PC-9 (cell line): ENCODE measurements around the gene CAMKMT. TPM values are rescaled to one million over a fixed set of nuclear protein-coding genes. Genes with fewer than 3 reads are reported as not detected.

ENCODE experiments used
- BruUV-seq: library from RNA; stranded (reverse); fragments of 400-500 nt; replicated peaks from 2 replicates; lab custom pipeline; 2021; lab: Mats Ljungman, UMichigan
- CTCF ChIA-PET: fragments of 300-600 bp; sonication (Branson Sonifier 250); formaldehyde crosslinking; loops from one replicate; lab custom pipeline; 2022; ENCODE audit warnings: antibody characterized with exemption; lab: Charles Lee
- POLR2A ChIA-PET: fragments of 300-600 bp; sonication (Branson Sonifier 250); formaldehyde crosslinking; loops from one replicate; lab custom pipeline; 2022; ENCODE audit warnings: antibody characterized with exemption; ENCODE audit not compliant: unreplicated experiment; lab: Charles Lee
- DNase-seq, 2 experiments: peaks; one replicate each; pipeline versions ENCODE4 v3.0.0 to v3.0.0-alpha.2; 2015 to 2022; ENCODE audit warnings: mixed read lengths in 1 of 2
- H2AFZ ChIP-seq: fragments of 200-600 bp; sonication (generic); 2 replicates; pipeline ENCODE4 v1.8.1; 2017; ENCODE audit warnings: antibody characterized with exemption
- H3F3A ChIP-seq: fragments of 200-600 bp; sonication (generic); 2 replicates; pipeline ENCODE4 v1.8.1; 2017; ENCODE audit warnings: antibody characterized with exemption, mild to moderate bottlenecking, low read depth; ENCODE audit not compliant: insufficient read depth
- H3K27ac ChIP-seq: fragments of 200-600 bp; sonication (generic); 2 replicates; pipeline ENCODE4 v1.6.1; 2016; ENCODE audit warnings: mixed run types
- H3K27me3 ChIP-seq: fragments of 200-600 bp; sonication (generic); 2 replicates; pipeline ENCODE4 v1.6.1; 2016; ENCODE audit warnings: low read depth, mixed run types; ENCODE audit not compliant: insufficient read depth
- H3K36me3 ChIP-seq: fragments of 200-600 bp; sonication (generic); 2 replicates; pipeline ENCODE4 v1.6.1; 2016; ENCODE audit warnings: low read depth, mixed run types
- H3K4me1 ChIP-seq: fragments of 200-600 bp; sonication (generic); replicated peaks from 2 replicates; pipeline ENCODE4 v1.6.1; 2016; ENCODE audit warnings: mixed run types; ENCODE audit not compliant: insufficient read depth
- H3K4me2 ChIP-seq: fragments of 200-600 bp; sonication (generic); 2 replicates; pipeline ENCODE4 v1.6.1; 2017; ENCODE audit warnings: mixed run types
- H3K4me3 ChIP-seq: fragments of 200-600 bp; sonication (generic); 2 replicates; pipeline ENCODE4 v1.6.1; 2016; ENCODE audit warnings: mixed run types
- H3K79me2 ChIP-seq: fragments of 200-600 bp; sonication (generic); 2 replicates; pipeline ENCODE4 v1.6.1; 2017; ENCODE audit warnings: low read depth, mixed run types
- H3K9me2 ChIP-seq: fragments of 200-600 bp; sonication (generic); 2 replicates; pipeline ENCODE4 v1.8.1; 2017; ENCODE audit warnings: mild to moderate bottlenecking; ENCODE audit not compliant: insufficient read depth
- H3K9me3 ChIP-seq: fragments of 200-600 bp; sonication (generic); 2 replicates; pipeline ENCODE4 v1.8.1; 2016; ENCODE audit warnings: low read depth; ENCODE audit not compliant: insufficient read depth
- H4K20me1 ChIP-seq: fragments of 200-600 bp; sonication (generic); 2 replicates; pipeline ENCODE4 v1.8.1; 2017; ENCODE audit not compliant: insufficient read depth
- EZH2 ChIP-seq: fragments of 200-600 bp; sonication (generic); IDR thresholded peaks from 2 replicates; pipeline ENCODE4 v1.8.0; 2017; ENCODE audit warnings: antibody characterized with exemption, low read depth
- intact Hi-C: fragments of 100-400 bp; cut with micrococcal nuclease; formaldehyde crosslinking; loops from one replicate; pipeline ENCODE4 v1.10.0; 2022; ENCODE audit not compliant: unreplicated experiment
- total RNA-seq: library from RNA; stranded (reverse); gene quantifications from 2 replicates; pipeline ENCODE4 v1.2.3, GENCODE V29; 2021
- TF ChIP-seq, protein P1 (sequence below): fragments of 200-600 bp; sonication (generic); conservative IDR thresholded peaks from 2 replicates; pipeline ENCODE4 v1.6.1; 2017; ENCODE audit warnings: mixed run types, antibody characterized with exemption, mild to moderate bottlenecking, moderate library complexity

Gene CAMKMT
- total RNA-seq, 1 experiment from 2014 or later: 17.9 TPM

- Histone ChIP-seq H3K79me2 (no peaks in the 10 kb centered on the region), H2AFZ (no peak overlapping the region), H3K9me3 (no peaks in the 10 kb centered on the region), H3K4me2 (no peak overlapping the region), H3K4me1 (peaks cover 18% of the 10 kb centered on the region), H3F3A (peaks cover 13% of the 10 kb centered on the region), H3K36me3 (no peaks in the 10 kb centered on the region), H3K4me3 (no peak overlapping the region), H3K9me2 (no peaks in the 10 kb centered on the region), H4K20me1 (no peaks in the 10 kb centered on the region), H3K27ac (no peak overlapping the region), H3K27me3 (no peaks in the 10 kb centered on the region)
- ChIA-PET CTCF (no interaction called here), POLR2A (interaction anchor here (0.5 to 0.6 kb wide), 2 partner anchors 10 to 158 kb away, joined by 3 to 4 read pairs; no protein-coding TSS in a partner anchor)
- intact Hi-C loops: no loop called here
- TF ChIP-seq EZH2: no peak
- TF ChIP-seq, protein P1, sequence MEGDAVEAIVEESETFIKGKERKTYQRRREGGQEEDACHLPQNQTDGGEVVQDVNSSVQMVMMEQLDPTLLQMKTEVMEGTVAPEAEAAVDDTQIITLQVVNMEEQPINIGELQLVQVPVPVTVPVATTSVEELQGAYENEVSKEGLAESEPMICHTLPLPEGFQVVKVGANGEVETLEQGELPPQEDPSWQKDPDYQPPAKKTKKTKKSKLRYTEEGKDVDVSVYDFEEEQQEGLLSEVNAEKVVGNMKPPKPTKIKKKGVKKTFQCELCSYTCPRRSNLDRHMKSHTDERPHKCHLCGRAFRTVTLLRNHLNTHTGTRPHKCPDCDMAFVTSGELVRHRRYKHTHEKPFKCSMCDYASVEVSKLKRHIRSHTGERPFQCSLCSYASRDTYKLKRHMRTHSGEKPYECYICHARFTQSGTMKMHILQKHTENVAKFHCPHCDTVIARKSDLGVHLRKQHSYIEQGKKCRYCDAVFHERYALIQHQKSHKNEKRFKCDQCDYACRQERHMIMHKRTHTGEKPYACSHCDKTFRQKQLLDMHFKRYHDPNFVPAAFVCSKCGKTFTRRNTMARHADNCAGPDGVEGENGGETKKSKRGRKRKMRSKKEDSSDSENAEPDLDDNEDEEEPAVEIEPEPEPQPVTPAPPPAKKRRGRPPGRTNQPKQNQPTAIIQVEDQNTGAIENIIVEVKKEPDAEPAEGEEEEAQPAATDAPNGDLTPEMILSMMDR: no peak
- no peak for DNase-seq
- no TSS peak for BruUV-seq
Observed at GRCh38 chr2:44751754-44752479, 390.2 kb downstream of the CAMKMT start.

DNA sequence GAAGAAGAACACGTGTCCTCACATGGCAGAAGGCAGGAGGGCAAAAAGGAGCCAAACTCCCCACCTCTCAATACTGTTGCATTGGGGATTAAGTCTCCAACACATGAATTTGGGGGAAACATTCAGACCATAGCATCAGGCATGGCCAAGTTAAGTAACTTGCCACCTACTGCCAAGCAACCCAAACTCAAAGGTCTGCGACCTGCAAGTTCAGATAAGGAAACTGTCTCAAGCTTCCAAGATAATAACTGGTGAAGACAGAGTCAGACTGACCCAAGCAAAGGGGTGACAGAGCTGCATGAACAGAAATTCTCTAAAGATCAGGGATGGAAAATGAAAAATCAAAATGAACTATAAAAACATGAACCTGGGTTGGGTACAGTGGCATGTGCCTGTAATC lies 391.0 kb downstream of the CAMKMT start:
- H3K4me2 ChIP-seq: no peak overlapping the region
- H3K9me2 ChIP-seq: no peaks in the 10 kb centered on the region
- no TSS peak for BruUV-seq
- H3K27me3 ChIP-seq: no peaks in the 10 kb centered on the region
- POLR2A ChIA-PET: no interaction called here
- no peaks in the 10 kb centered on the region for H4K20me1 ChIP-seq
- no peaks in the 10 kb centered on the region for H3K79me2 ChIP-seq
- no peaks in the 10 kb centered on the region for H3K9me3 ChIP-seq
- intact Hi-C loops: no loop called here
- H3K4me1 ChIP-seq: peaks cover 11% of the 10 kb centered on the region
- no peak overlapping the region for H2AFZ ChIP-seq
- CTCF ChIA-PET: no interaction called here
- DNase-seq: no peak
- peaks cover 6% of the 10 kb centered on the region for H3F3A ChIP-seq
- no peak overlapping the region for H3K4me3 ChIP-seq
- no peaks in the 10 kb centered on the region for H3K36me3 ChIP-seq
- TF ChIP-seq, protein P1: no peak
- no peak for TF ChIP-seq EZH2
- no peak overlapping the region for H3K27ac ChIP-seq

- ChIA-PET CTCF (no interaction called here), POLR2A (no interaction called here)
- H3K4me2 ChIP-seq: no peak overlapping the region
- H3K9me3 ChIP-seq: no peaks in the 10 kb centered on the region
- TF ChIP-seq EZH2: no peak
- TF ChIP-seq, protein P1: no peak
- H4K20me1 ChIP-seq: no peaks in the 10 kb centered on the region
- H2AFZ ChIP-seq: no peak overlapping the region
- no TSS peak for BruUV-seq
- no peaks in the 10 kb centered on the region for H3K36me3 ChIP-seq
- no peaks in the 10 kb centered on the region for H3F3A ChIP-seq
- H3K27me3 ChIP-seq: no peaks in the 10 kb centered on the region
- H3K4me1 ChIP-seq: peaks cover 11% of the 10 kb centered on the region
- no peak for DNase-seq
- no peaks in the 10 kb centered on the region for H3K79me2 ChIP-seq
- no peaks in the 10 kb centered on the region for H3K9me2 ChIP-seq
- intact Hi-C loops: no loop called here
- no peak overlapping the region for H3K4me3 ChIP-seq
- H3K27ac ChIP-seq: no peak overlapping the region
Observed at GRCh38 chr2:44753552-44754285, 392.0 kb downstream of the CAMKMT start.
